Measurements from ENCODE around the gene SLC25A53. TPM values are rescaled to one million over a fixed set of nuclear protein-coding genes. Genes with fewer than 3 reads are reported as not detected.

The SLC25A53 gene
- total RNA-seq, 1 donor from 2014 or later = 9.6 TPM

DNA sequence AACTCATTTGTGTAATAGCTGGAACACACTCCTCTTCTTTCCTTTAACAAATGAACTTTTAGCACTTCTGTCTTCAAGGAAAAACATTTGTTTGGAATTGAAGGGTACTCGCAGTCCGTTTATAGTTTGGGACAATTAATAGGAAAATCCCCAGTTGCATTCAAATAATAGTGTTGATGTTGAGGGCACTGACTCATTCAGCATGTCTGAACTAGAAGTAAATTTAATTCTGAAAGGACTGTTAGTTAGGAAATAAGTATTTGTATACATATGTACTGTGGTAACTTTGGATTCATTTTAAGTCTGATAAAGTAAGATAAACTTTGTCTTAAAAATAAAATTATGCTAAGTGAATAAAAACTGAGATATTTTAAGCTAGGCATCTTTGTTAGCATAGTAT, 36.7 kb upstream of the SLC25A53 start:
- ChIA-PET POLR2A (no interaction called here), CTCF (interaction anchor here (1.3 kb wide), 1 partner anchor 20 kb away, joined by 4 read pairs; no protein-coding TSS in a partner anchor)
- H3K9me3 Mint-ChIP-seq = no peaks in the 10 kb centered on the region
- H3K27ac Mint-ChIP-seq = no peak overlapping the region
- H3K4me1 Mint-ChIP-seq = no peaks in the 10 kb centered on the region
- no peaks in the 10 kb centered on the region for H3K27me3 Mint-ChIP-seq
- intact Hi-C loops (cut with micrococcal nuclease) = no loop called here
- H3K36me3 Mint-ChIP-seq (ENCODE audit: low read depth) = peaks cover 30% of the 10 kb centered on the region
- H3K4me3 Mint-ChIP-seq = no peak overlapping the region
- no peak for DNase-seq
- ATAC-seq (ENCODE audit: low read depth) = no peak
- TF ChIP-seq, protein P1, sequence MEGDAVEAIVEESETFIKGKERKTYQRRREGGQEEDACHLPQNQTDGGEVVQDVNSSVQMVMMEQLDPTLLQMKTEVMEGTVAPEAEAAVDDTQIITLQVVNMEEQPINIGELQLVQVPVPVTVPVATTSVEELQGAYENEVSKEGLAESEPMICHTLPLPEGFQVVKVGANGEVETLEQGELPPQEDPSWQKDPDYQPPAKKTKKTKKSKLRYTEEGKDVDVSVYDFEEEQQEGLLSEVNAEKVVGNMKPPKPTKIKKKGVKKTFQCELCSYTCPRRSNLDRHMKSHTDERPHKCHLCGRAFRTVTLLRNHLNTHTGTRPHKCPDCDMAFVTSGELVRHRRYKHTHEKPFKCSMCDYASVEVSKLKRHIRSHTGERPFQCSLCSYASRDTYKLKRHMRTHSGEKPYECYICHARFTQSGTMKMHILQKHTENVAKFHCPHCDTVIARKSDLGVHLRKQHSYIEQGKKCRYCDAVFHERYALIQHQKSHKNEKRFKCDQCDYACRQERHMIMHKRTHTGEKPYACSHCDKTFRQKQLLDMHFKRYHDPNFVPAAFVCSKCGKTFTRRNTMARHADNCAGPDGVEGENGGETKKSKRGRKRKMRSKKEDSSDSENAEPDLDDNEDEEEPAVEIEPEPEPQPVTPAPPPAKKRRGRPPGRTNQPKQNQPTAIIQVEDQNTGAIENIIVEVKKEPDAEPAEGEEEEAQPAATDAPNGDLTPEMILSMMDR (IDR thresholded peaks at IDR 0.05) = no peak

DNA sequence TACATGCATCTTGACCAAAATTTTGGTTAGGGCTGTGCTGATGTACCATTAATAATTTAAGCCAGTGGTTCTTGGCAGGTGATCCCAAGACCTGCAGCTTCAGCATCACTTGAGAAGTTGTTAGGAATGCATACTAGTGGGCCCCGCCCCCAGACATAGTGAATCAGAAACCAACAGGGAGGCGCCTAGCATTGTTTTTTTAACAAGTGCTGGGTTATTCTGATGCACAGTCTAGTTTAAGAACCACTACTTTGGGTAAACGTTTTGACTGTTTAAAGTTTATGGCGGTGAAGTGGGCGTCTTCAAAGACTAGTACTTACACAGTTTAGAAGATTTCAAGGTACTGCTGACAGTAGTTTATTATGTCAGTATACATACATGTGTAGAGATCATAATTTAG, 33.0 kb upstream of the SLC25A53 start:
- no peak overlapping the region for H3K27ac Mint-ChIP-seq
- POLR2A ChIA-PET = no interaction called here
- intact Hi-C loops (cut with micrococcal nuclease) = no loop called here

DNA sequence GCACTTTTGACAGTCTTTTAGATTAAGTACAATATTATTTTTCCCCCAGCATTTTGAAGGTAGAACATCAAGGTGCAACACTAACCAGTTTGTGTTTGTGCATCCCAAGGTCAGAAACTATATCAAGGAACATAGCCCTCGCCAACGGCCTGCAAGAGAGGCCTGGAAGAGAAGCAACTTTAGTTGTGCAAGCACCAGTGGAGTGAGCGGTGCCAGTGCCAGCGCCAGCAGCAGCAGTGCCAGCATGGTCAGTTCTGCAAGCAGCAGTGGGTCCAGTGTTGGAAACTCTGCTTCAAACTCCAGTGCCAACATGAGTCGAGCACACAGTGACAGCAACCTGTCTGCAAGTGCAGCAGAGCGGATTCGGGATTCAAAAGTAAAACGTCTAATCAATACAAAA, 31.1 kb upstream of the SLC25A53 start:
- intact Hi-C loops (cut with micrococcal nuclease) = no loop called here
- Mint-ChIP-seq H3K4me1 (no peaks in the 10 kb centered on the region), H3K36me3 (ENCODE audit: low read depth) (peaks cover 51% of the 10 kb centered on the region), H3K27ac (no peak overlapping the region), H3K9me3 (no peaks in the 10 kb centered on the region), H3K27me3 (no peaks in the 10 kb centered on the region), H3K4me3 (no peak overlapping the region)
- no peak for DNase-seq
- CTCF ChIA-PET = interaction anchor here (1.4 kb wide), 1 partner anchor 9 kb away, joined by 4 read pairs; no protein-coding TSS in a partner anchor
- ATAC-seq (ENCODE audit: low read depth) = no peak
- TF ChIP-seq, protein P1 (IDR thresholded peaks at IDR 0.05) = no peak
- POLR2A ChIA-PET = no interaction called here

More for the DNA sequence above, 33.0 kb upstream of the SLC25A53 start:
- ATAC-seq (ENCODE audit: low read depth) = no peak
- CTCF ChIA-PET = no interaction called here
- no peak for DNase-seq
- TF ChIP-seq, protein P1 (IDR thresholded peaks at IDR 0.05) = no peak
- Mint-ChIP-seq H3K36me3 (ENCODE audit: low read depth) (peaks cover 42% of the 10 kb centered on the region), H3K4me1 (no peaks in the 10 kb centered on the region), H3K27me3 (no peaks in the 10 kb centered on the region), H3K4me3 (no peak overlapping the region), H3K9me3 (no peaks in the 10 kb centered on the region)

DNA sequence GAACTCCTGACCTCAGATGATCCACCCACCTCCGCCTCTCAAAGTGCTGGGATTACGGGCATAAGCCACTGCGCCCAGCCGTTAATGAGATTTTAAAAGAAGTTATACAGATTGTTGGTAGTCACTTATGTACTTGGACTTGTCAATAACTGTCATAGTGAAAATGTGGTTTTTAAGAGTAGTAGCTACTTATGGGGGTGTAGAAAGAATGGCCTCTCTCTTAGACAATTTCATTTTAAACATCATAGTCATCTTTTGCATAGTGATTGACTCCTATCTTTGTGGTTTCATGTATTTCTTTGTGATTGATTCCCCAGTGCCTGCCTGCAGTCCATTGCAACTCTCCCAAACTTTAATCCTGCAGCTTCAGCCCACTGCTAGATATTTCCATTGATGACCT, 26.9 kb upstream of the SLC25A53 start:
- H3K36me3 Mint-ChIP-seq (ENCODE audit: low read depth) = peaks cover 46% of the 10 kb centered on the region
- no peak overlapping the region for H3K4me3 Mint-ChIP-seq
- peaks cover 4% of the 10 kb centered on the region for H3K4me1 Mint-ChIP-seq
- H3K27ac Mint-ChIP-seq = no peak overlapping the region
- TF ChIP-seq, protein P1 (IDR thresholded peaks at IDR 0.05) = no peak
- CTCF ChIA-PET = no interaction called here
- H3K9me3 Mint-ChIP-seq = no peaks in the 10 kb centered on the region
- POLR2A ChIA-PET = no interaction called here
- ATAC-seq (ENCODE audit: low read depth) = no peak
- DNase-seq = no peak
- intact Hi-C loops (cut with micrococcal nuclease) = no loop called here
- no peaks in the 10 kb centered on the region for H3K27me3 Mint-ChIP-seq

DNA sequence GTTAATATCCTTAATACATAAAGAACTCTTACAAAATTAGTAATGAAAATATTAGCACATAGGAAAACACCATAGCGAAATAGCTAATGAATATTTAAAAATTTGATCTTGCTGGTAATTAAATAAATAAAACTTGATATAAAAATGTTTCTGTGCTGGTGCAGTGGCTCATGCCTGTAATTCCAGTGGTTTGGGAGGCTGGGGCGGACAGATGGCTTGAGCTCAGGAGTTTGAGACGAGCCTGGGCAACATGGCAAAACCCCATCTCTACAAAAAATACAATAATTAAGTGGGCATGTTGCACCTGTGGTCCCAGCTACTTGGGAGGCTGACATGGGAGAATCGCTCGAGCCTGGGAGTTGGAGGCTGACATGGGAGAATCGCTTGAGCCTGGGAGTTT, 17.0 kb upstream of the SLC25A53 start:
- Mint-ChIP-seq H3K27ac (no peak overlapping the region), H3K9me3 (no peaks in the 10 kb centered on the region), H3K27me3 (no peaks in the 10 kb centered on the region), H3K4me1 (peaks cover 9% of the 10 kb centered on the region), H3K36me3 (ENCODE audit: low read depth) (peaks cover 28% of the 10 kb centered on the region), H3K4me3 (no peak overlapping the region)
- POLR2A ChIA-PET = no interaction called here
- TF ChIP-seq, protein P1 (IDR thresholded peaks at IDR 0.05) = no peak
- no peak for DNase-seq
- CTCF ChIA-PET = interaction anchor here (1.2 kb wide), 1 partner anchor 20 kb away, joined by 4 read pairs; no protein-coding TSS in a partner anchor
- intact Hi-C loops (cut with micrococcal nuclease) = no loop called here
- no peak for ATAC-seq (ENCODE audit: low read depth)
